ENCODE data around the gene CPLANE1. TPM values are rescaled to one million over a fixed set of nuclear protein-coding genes. Genes with fewer than 3 reads are reported as not detected.

The CPLANE1 gene
- total and polyA plus RNA-seq, 9 of the 15 experiments (the other 6 are each of a cell fraction or from before 2014, with no cell fraction given), result under 0.01 to 0.27 (median 0.08) TPM; not detected in 2

DNA sequence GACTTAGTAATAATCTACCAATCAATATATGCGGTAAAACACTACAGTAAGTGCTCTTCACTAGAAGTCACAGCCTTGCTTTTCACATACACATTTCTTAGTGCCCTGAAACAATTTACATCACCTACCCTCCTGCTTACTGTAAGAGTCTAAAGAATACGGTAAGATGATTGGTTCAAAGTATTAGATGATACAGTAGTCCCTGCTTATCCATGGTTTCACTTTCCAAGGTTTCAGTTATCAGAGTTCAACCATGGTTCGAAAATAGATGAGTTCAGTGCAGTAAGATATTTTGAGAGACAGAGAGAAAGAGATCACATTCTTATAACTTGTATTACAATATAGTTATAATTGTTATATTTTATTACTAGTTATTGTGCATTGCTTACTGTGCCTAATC is 83.0 kb downstream of the CPLANE1 start (continued):
- TF ChIP-seq, protein P1, sequence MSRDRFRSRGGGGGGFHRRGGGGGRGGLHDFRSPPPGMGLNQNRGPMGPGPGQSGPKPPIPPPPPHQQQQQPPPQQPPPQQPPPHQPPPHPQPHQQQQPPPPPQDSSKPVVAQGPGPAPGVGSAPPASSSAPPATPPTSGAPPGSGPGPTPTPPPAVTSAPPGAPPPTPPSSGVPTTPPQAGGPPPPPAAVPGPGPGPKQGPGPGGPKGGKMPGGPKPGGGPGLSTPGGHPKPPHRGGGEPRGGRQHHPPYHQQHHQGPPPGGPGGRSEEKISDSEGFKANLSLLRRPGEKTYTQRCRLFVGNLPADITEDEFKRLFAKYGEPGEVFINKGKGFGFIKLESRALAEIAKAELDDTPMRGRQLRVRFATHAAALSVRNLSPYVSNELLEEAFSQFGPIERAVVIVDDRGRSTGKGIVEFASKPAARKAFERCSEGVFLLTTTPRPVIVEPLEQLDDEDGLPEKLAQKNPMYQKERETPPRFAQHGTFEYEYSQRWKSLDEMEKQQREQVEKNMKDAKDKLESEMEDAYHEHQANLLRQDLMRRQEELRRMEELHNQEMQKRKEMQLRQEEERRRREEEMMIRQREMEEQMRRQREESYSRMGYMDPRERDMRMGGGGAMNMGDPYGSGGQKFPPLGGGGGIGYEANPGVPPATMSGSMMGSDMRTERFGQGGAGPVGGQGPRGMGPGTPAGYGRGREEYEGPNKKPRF (IDR thresholded peaks at IDR 0.05; ENCODE audit: low read depth, low read length), result no peak
- no peak for TF ChIP-seq ELF4 (CRISPR knock-in tag; IDR thresholded peaks at IDR 0.05)

DNA sequence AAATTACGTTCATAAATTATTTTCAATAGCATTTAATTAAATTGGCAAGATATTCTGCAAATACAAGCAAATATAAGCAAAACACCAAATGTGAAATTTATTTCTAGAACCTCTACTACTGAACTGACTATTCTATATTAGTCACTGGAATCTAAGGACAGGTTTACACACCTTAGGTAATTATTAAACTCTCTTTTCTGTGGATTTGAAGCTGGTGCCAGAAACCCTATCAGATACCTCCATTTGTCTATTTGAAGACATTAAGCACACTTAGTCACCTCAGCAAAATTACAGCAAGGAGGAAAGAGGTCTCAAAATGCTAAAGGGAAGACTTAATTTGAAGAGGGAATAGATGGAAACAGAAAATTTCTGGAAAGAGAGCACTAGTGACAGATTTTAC is 83.4 kb downstream of the CPLANE1 start:
- CTCF ChIA-PET (ENCODE audit: low intra/inter-chr PET ratio), result no interaction called here
- H3K4me1 ChIP-seq (replicated peaks in 1 of 2; ENCODE audit: control insufficient read depth in 2 of 2, insufficient read depth in 2 of 2, low read length in 2 of 2), result no peaks in the 10 kb centered on the region
- TF ChIP-seq MEF2A (IDR thresholded peaks at IDR 0.05; ENCODE audit: control insufficient read depth, low read depth, low read length), result no peak
- TF ChIP-seq TGIF2 (CRISPR knock-in tag; IDR thresholded peaks at IDR 0.05), result no peak
- no peak for TF ChIP-seq HIVEP1 (CRISPR knock-in tag; IDR thresholded peaks at IDR 0.05)
- no peak for TF ChIP-seq SMARCB1 (IDR thresholded peaks at IDR 0.05; ENCODE audit: insufficient read length, low read depth)
- no peak for TF ChIP-seq CCNT2 (IDR thresholded peaks at IDR 0.05; ENCODE audit: borderline replicate concordance, extremely low read depth, insufficient read length, low read depth, low read length)
- no peak for TF ChIP-seq ZNF274 (IDR thresholded peaks at IDR 0.05; ENCODE audit: borderline replicate concordance, low read depth, low read length)
- no peak for TF ChIP-seq HSF4 (CRISPR knock-in tag; IDR thresholded peaks at IDR 0.05; ENCODE audit: borderline replicate concordance)
- no peak for TF ChIP-seq MCM5 (IDR thresholded peaks at IDR 0.05; ENCODE audit: low read depth)
- TF ChIP-seq ZNF408 (CRISPR knock-in tag; IDR thresholded peaks at IDR 0.05; ENCODE audit: low read depth), result no peak
- TF ChIP-seq, protein P2, sequence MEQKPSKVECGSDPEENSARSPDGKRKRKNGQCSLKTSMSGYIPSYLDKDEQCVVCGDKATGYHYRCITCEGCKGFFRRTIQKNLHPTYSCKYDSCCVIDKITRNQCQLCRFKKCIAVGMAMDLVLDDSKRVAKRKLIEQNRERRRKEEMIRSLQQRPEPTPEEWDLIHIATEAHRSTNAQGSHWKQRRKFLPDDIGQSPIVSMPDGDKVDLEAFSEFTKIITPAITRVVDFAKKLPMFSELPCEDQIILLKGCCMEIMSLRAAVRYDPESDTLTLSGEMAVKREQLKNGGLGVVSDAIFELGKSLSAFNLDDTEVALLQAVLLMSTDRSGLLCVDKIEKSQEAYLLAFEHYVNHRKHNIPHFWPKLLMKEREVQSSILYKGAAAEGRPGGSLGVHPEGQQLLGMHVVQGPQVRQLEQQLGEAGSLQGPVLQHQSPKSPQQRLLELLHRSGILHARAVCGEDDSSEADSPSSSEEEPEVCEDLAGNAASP (IDR thresholded peaks at IDR 0.05), result no peak
- no peak for TF ChIP-seq SREBF2 (CRISPR knock-in tag; IDR thresholded peaks at IDR 0.05)
- TF ChIP-seq NCOR1 (IDR thresholded peaks at IDR 0.05), result no peak
- no peak for TF ChIP-seq TCFL5 (CRISPR knock-in tag; conservative IDR thresholded peaks at IDR 0.05)
- no peak for TF ChIP-seq ELF4 (CRISPR knock-in tag; IDR thresholded peaks at IDR 0.05)
- no peak for TF ChIP-seq ARID1B (IDR thresholded peaks at IDR 0.05)
- TF ChIP-seq SETDB1 (IDR thresholded peaks at IDR 0.05; ENCODE audit: low read length), result no peak
- no peak for TF ChIP-seq NR4A1 (CRISPR knock-in tag; IDR thresholded peaks at IDR 0.05)
- no peak for TF ChIP-seq NR4A1 (tag; IDR thresholded peaks at IDR 0.05)
- TF ChIP-seq YBX1 (IDR thresholded peaks at IDR 0.05), result no peak

More for the DNA sequence above, 83.4 kb downstream of the CPLANE1 start:
- no TSS peak for BruUV-seq (replicated peaks)
- FAIRE-seq, result no peak
- ATAC-seq, result no peak
- intact Hi-C loops (cut with micrococcal nuclease) (no loop called here), in situ Hi-C loops (cut with MboI) (no loop called here)
- no peaks in the 10 kb centered on the region for H3K9me1 ChIP-seq (ENCODE audit: control insufficient read depth, insufficient read depth, low read length)
- H3K9ac ChIP-seq (ENCODE audit: insufficient read depth in 1 of 2, low read depth in 2 of 2, low read length in 2 of 2), result no peak overlapping the region
- peaks cover 4 to 10% of the 10 kb centered on the region in 2 experiments; a peak in 2 of 5 replicates for H3K27me3 ChIP-seq (ENCODE audit: control insufficient read depth in 2 of 2, insufficient read depth in 2 of 2, low read length in 2 of 2)
- WGBS (ENCODE audit: insufficient coverage, low coverage, missing lambda C conversion rate), result 0% methylated on average over 1 of the region's 1 CpG
- DNase-seq (ENCODE audit: extremely low read depth in 1 of 4, low spot score in 3 of 4), result no peak
- H3K4me2 ChIP-seq (ENCODE audit: insufficient read depth, low read length), result no peak overlapping the region
- H3K9me3 ChIP-seq (replicated peaks; ENCODE audit: control insufficient read depth, insufficient read depth, low read depth, low read length), result no peaks in the 10 kb centered on the region
- no peaks in the 10 kb centered on the region for H3K36me3 ChIP-seq (ENCODE audit: control insufficient read depth, insufficient read depth, low read length)
- no peaks in the 10 kb centered on the region for H3K79me2 ChIP-seq (ENCODE audit: control insufficient read depth, insufficient read depth, low read length)
- H4K20me1 ChIP-seq (replicated peaks; ENCODE audit: control insufficient read depth, insufficient read depth, low read length), result no peaks in the 10 kb centered on the region
- no peak overlapping the region for H2AFZ ChIP-seq (ENCODE audit: low read depth, low read length)
- H3K27ac ChIP-seq (ENCODE audit: extremely low read depth, low read depth, low read length), result no peak overlapping the region
- H3K4me3 ChIP-seq, result no peak overlapping the region
- POLR2A ChIA-PET, result no interaction called here
